ENCODE data around the gene PPP3R2.

Gene PPP3R2

GRCh38 chr9:101579711-101580545 lies 14.8 kb downstream of the PPP3R2 start:
- no peak for TF ChIP-seq Cebpa-rat (IDR thresholded peaks at IDR 0.05)
- Histone ChIP-seq H3K9ac (no peak overlapping the region), H3K4me3 (no peak overlapping the region), H3K9me3 (replicated peaks in 1 of 11) (no peaks in the 10 kb centered on the region), H3K27me3 (no peaks in the 10 kb centered on the region), H3K4me1 (peaks cover 0 to 46% (median 0%) of the 10 kb centered on the region in 10 experiments; a peak in 6 of 20 replicates), H3K27ac (peak overlapping the region in 2 of 11 experiments; percentile 51 to 63; a peak in 3 of 22 replicates), H3K36me3 (no peaks in the 10 kb centered on the region), H4K20me1 (no peaks in the 10 kb centered on the region), H3K4me2 (peak overlapping the region in 3 of 11 experiments; percentile 10 to 79 (median 45); a peak in 6 of 22 replicates)

- H3K9ac ChIP-seq = no peak overlapping the region
- H3K4me2 ChIP-seq = peak overlapping the region in 3 of 11 experiments; percentile 40 to 79 (median 45); a peak in 5 of 22 replicates
- no peaks in the 10 kb centered on the region for H4K20me1 ChIP-seq
- H3K36me3 ChIP-seq = 0 out of 22 replicates have a peak, but pooled peaks cover 0 to 3% (median 0%) of the 10 kb centered on the region in 11 experiments
- peaks cover 0 to 43% (median 0%) of the 10 kb centered on the region in 10 experiments; a peak in 6 of 20 replicates for H3K4me1 ChIP-seq
- no peaks in the 10 kb centered on the region for H3K27me3 ChIP-seq
- no peak for TF ChIP-seq Cebpa-rat (IDR thresholded peaks at IDR 0.05)
- H3K9me3 ChIP-seq (replicated peaks in 1 of 11) = no peaks in the 10 kb centered on the region
- no peak overlapping the region for H3K4me3 ChIP-seq
- H3K27ac ChIP-seq = peak overlapping the region in 2 of 11 experiments; percentile 45 to 63; a peak in 2 of 22 replicates
Measured at GRCh38 chr9:101578378-101578777, 16.4 kb downstream of the PPP3R2 start.

- H3K27ac ChIP-seq = no peak overlapping the region
- no peaks in the 10 kb centered on the region for H3K9me3 ChIP-seq (replicated peaks in 1 of 11)
- H3K9ac ChIP-seq = no peak overlapping the region
- no peak overlapping the region for H3K4me3 ChIP-seq
- H4K20me1 ChIP-seq = no peaks in the 10 kb centered on the region
- TF ChIP-seq Cebpa-rat (IDR thresholded peaks at IDR 0.05) = no peak
- H3K27me3 ChIP-seq = no peaks in the 10 kb centered on the region
- H3K4me1 ChIP-seq = peaks cover 0 to 26% (median 0%) of the 10 kb centered on the region in 10 experiments; a peak in 6 of 20 replicates
- no peak overlapping the region for H3K4me2 ChIP-seq
- H3K36me3 ChIP-seq = peaks cover 3 to 16% (median 8%) of the 10 kb centered on the region in 11 experiments; a peak in 12 of 22 replicates
Measured at GRCh38 chr9:101574731-101575333, 19.9 kb downstream of the PPP3R2 start.

- Histone ChIP-seq H3K4me2 (no peak overlapping the region), H3K27ac (no peak overlapping the region)
Measured at GRCh38 chr9:101572316-101572715, 22.5 kb downstream of the PPP3R2 start.

GRCh38 chr9:101571114-101571513 lies 23.7 kb downstream of the PPP3R2 start:
- Histone ChIP-seq H3K4me1 (no peaks in the 10 kb centered on the region), H3K9me3 (replicated peaks in 1 of 11) (no peaks in the 10 kb centered on the region), H3K4me2 (no peak overlapping the region), H3K4me3 (no peak overlapping the region), H3K27me3 (no peaks in the 10 kb centered on the region), H3K36me3 (peaks cover 34 to 54% (median 43%) of the 10 kb centered on the region in 11 experiments), H3K9ac (no peak overlapping the region), H4K20me1 (no peaks in the 10 kb centered on the region), H3K27ac (no peak overlapping the region)
- TF ChIP-seq Cebpa-rat (IDR thresholded peaks at IDR 0.05) = no peak

More at GRCh38 chr9:101572316-101572715, 22.5 kb downstream of the PPP3R2 start:
- Histone ChIP-seq H3K4me3 (no peak overlapping the region), H3K4me1 (peaks cover 0 to under 1% (median 0%) of the 10 kb centered on the region in 10 experiments; a peak in 1 of 20 replicates), H3K9me3 (replicated peaks in 1 of 11) (no peaks in the 10 kb centered on the region), H3K36me3 (peaks cover 28 to 42% (median 32%) of the 10 kb centered on the region in 11 experiments; a peak in 20 of 22 replicates), H3K9ac (no peak overlapping the region), H3K27me3 (no peaks in the 10 kb centered on the region), H4K20me1 (no peaks in the 10 kb centered on the region)
- TF ChIP-seq Cebpa-rat (IDR thresholded peaks at IDR 0.05) = no peak

GRCh38 chr9:101569741-101570501 lies 24.8 kb downstream of the PPP3R2 start:
- no peak for TF ChIP-seq Cebpa-rat (IDR thresholded peaks at IDR 0.05)
- Histone ChIP-seq H4K20me1 (no peaks in the 10 kb centered on the region), H3K4me2 (no peak overlapping the region), H3K27ac (no peak overlapping the region), H3K4me3 (no peak overlapping the region), H3K9me3 (replicated peaks in 1 of 11) (no peaks in the 10 kb centered on the region), H3K4me1 (no peaks in the 10 kb centered on the region), H3K9ac (no peak overlapping the region), H3K36me3 (peaks cover 46 to 66% (median 55%) of the 10 kb centered on the region in 11 experiments), H3K27me3 (no peaks in the 10 kb centered on the region)

GRCh38 chr9:101567725-101568350 lies 26.9 kb downstream of the PPP3R2 start:
- Histone ChIP-seq H3K4me1 (peaks cover 0 to 7% (median 0%) of the 10 kb centered on the region in 10 experiments; a peak in 4 of 20 replicates), H3K9ac (no peak overlapping the region), H3K9me3 (replicated peaks in 1 of 11) (no peaks in the 10 kb centered on the region), H3K4me2 (no peak overlapping the region), H3K27ac (no peak overlapping the region), H4K20me1 (no peaks in the 10 kb centered on the region), H3K4me3 (no peak overlapping the region), H3K27me3 (no peaks in the 10 kb centered on the region), H3K36me3 (peaks cover 66 to 80% (median 76%) of the 10 kb centered on the region in 11 experiments)
- TF ChIP-seq Cebpa-rat (IDR thresholded peaks at IDR 0.05) = no peak

GRCh38 chr9:101566904-101567724 lies 27.7 kb downstream of the PPP3R2 start:
- H3K36me3 ChIP-seq = peaks cover 74 to 87% (median 81%) of the 10 kb centered on the region in 11 experiments
- H3K4me1 ChIP-seq = peaks cover 0 to 7% (median 0%) of the 10 kb centered on the region in 10 experiments; a peak in 4 of 20 replicates
- no peak for TF ChIP-seq Cebpa-rat (IDR thresholded peaks at IDR 0.05)
- H3K9ac ChIP-seq = no peak overlapping the region
- no peak overlapping the region for H3K27ac ChIP-seq
- H3K4me2 ChIP-seq = no peak overlapping the region
- no peaks in the 10 kb centered on the region for H4K20me1 ChIP-seq
- no peaks in the 10 kb centered on the region for H3K27me3 ChIP-seq
- no peak overlapping the region for H3K4me3 ChIP-seq
- H3K9me3 ChIP-seq (replicated peaks in 1 of 11) = no peaks in the 10 kb centered on the region; a peak in 1 of 22 replicates
